IPS-15b (cell line): Measurements from ENCODE around the gene SGPP2.
A peak's percentile ranks its signal among the peaks of the same experiment; 100 is the strongest.

Source experiments
- H3K27me3 ChIP-seq: one replicate; pipeline ENCODE4 v1.6.1; 2013; ENCODE audit warnings: low read length; ENCODE audit not compliant: control insufficient read depth, insufficient read depth
- H3K36me3 ChIP-seq: one replicate; pipeline ENCODE4 v1.6.1; 2013; ENCODE audit warnings: low read length; ENCODE audit not compliant: control insufficient read depth, insufficient read depth
- H3K4me1 ChIP-seq: one replicate; pipeline ENCODE4 v1.6.1; 2013; ENCODE audit warnings: mild to moderate bottlenecking, low read length; ENCODE audit not compliant: control insufficient read depth, insufficient read depth
- H3K4me3 ChIP-seq: one replicate; pipeline ENCODE4 v1.5.1; 2013; ENCODE audit warnings: low read depth, low read length
- H3K9ac ChIP-seq: one replicate; pipeline ENCODE4 v1.6.1; 2013; ENCODE audit warnings: low read depth, mild to moderate bottlenecking, low read length
- H3K9me3 ChIP-seq: one replicate; pipeline ENCODE4 v1.6.1; 2013; ENCODE audit warnings: mild to moderate bottlenecking, low read length; ENCODE audit not compliant: control insufficient read depth, insufficient read depth

Gene SGPP2

GRCh38 chr2:222448748-222449181 lies 24.4 kb downstream of the SGPP2 start:
- no peak overlapping the region for H3K9ac ChIP-seq
- H3K4me1 ChIP-seq = no peaks in the 10 kb centered on the region
- H3K36me3 ChIP-seq = no peaks in the 10 kb centered on the region
- H3K4me3 ChIP-seq = no peak overlapping the region
- H3K27me3 ChIP-seq = peaks cover 15% of the 10 kb centered on the region
- H3K9me3 ChIP-seq = no peaks in the 10 kb centered on the region

GRCh38 chr2:222450021-222450420 lies 25.7 kb downstream of the SGPP2 start:
- Histone ChIP-seq H3K9ac (no peak overlapping the region), H3K4me1 (no peaks in the 10 kb centered on the region), H3K36me3 (no peaks in the 10 kb centered on the region), H3K4me3 (no peak overlapping the region), H3K27me3 (peaks cover 15% of the 10 kb centered on the region), H3K9me3 (no peaks in the 10 kb centered on the region)

GRCh38 chr2:222451224-222451674 lies 26.9 kb downstream of the SGPP2 start:
- no peaks in the 10 kb centered on the region for H3K36me3 ChIP-seq

GRCh38 chr2:222452422-222452950 lies 28.1 kb downstream of the SGPP2 start:
- Histone ChIP-seq H3K36me3 (no peaks in the 10 kb centered on the region), H3K4me1 (no peaks in the 10 kb centered on the region), H3K4me3 (no peak overlapping the region), H3K9ac (no peak overlapping the region), H3K27me3 (peaks cover 11% of the 10 kb centered on the region), H3K9me3 (no peaks in the 10 kb centered on the region)

More at GRCh38 chr2:222451224-222451674, 26.9 kb downstream of the SGPP2 start:
- Histone ChIP-seq H3K9ac (no peak overlapping the region), H3K4me1 (no peaks in the 10 kb centered on the region), H3K4me3 (no peak overlapping the region), H3K27me3 (peaks cover 11% of the 10 kb centered on the region), H3K9me3 (no peaks in the 10 kb centered on the region)

DNA sequence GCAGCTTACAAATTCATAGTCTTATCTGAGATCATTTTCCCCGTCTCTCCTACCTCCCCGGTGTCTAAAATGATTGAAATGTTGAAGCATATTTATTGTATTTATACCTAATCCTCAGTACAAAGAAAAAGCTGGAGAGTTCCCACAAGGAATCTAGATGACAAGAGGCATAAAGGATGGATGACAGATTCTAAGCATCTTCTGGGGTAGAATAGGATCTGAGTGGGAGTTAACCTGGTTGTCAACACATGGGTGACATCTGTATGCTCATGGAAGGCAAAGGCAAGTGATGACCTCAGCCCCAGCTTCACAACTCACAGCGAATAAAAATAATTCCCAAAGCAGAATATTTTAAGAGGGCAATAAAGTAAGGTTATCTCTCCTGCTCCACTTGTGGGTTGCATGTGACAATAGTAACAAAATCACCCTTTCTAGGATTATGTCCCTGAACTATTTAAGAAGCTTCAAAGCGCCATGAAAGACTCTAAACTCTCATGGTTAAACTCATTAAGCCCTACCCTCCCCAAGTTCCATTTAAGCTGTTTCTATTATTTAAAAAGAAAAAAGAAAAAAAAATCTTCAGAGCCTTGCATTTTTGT lies 32.2 kb downstream of the SGPP2 start:
- Histone ChIP-seq H3K4me3 (no peak overlapping the region), H3K9me3 (no peaks in the 10 kb centered on the region), H3K36me3 (no peaks in the 10 kb centered on the region), H3K9ac (no peak overlapping the region), H3K27me3 (no peaks in the 10 kb centered on the region), H3K4me1 (no peaks in the 10 kb centered on the region)

DNA sequence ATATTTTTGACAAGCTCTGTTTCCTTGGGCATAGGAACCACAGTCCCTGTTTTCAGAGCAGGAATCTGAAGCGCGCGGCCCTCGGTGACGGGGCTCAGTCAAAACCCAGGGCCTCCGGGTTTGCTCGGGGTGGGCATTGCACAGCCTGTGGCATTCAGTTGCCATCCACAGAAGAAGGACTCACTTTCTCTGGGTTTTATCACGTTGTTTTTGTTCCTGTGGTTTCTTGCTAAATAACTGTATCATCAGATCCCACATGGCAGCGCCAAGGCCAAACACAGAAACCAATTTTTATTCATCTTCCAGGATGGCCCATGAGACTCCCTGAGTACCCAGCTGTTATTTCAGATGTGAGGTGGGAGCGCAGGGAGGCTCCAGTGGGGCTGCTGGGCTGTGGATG lies 35.6 kb downstream of the SGPP2 start:
- no peaks in the 10 kb centered on the region for H3K36me3 ChIP-seq

GRCh38 chr2:222465746-222466145 lies 41.4 kb downstream of the SGPP2 start:
- Histone ChIP-seq H3K27me3 (peaks cover 3% of the 10 kb centered on the region), H3K4me3 (no peak overlapping the region), H3K4me1 (no peaks in the 10 kb centered on the region), H3K9ac (no peak overlapping the region), H3K9me3 (no peaks in the 10 kb centered on the region), H3K36me3 (no peaks in the 10 kb centered on the region)

More for the DNA sequence above, 35.6 kb downstream of the SGPP2 start:
- Histone ChIP-seq H3K9me3 (no peaks in the 10 kb centered on the region), H3K4me1 (no peaks in the 10 kb centered on the region), H3K4me3 (no peak overlapping the region), H3K9ac (no peak overlapping the region), H3K27me3 (no peaks in the 10 kb centered on the region)

DNA sequence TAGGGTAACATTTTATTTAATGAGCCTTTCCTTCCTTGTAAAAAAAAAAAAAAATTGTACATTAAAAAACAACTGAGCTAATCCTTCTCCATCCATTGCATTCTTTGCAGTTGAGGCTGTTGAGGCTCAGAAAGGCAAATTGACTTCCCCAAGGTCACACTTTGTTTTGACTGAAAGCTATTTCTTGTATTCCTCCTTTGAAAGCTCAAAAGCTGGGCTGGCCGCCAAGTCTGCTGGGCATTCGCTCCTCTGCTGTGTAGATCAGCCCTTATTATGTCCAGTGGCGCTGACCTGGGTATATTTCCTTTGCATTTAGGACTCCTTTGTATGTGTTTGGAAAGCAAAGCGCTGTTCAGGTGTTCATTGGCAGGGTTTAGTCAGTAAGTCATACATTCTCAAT lies 44.0 kb downstream of the SGPP2 start:
- H3K36me3 ChIP-seq = no peaks in the 10 kb centered on the region
- H3K4me3 ChIP-seq = no peak overlapping the region
- H3K4me1 ChIP-seq = peaks cover 2% of the 10 kb centered on the region
- H3K9me3 ChIP-seq = no peaks in the 10 kb centered on the region
- no peak overlapping the region for H3K9ac ChIP-seq
- peaks cover 3% of the 10 kb centered on the region for H3K27me3 ChIP-seq

DNA sequence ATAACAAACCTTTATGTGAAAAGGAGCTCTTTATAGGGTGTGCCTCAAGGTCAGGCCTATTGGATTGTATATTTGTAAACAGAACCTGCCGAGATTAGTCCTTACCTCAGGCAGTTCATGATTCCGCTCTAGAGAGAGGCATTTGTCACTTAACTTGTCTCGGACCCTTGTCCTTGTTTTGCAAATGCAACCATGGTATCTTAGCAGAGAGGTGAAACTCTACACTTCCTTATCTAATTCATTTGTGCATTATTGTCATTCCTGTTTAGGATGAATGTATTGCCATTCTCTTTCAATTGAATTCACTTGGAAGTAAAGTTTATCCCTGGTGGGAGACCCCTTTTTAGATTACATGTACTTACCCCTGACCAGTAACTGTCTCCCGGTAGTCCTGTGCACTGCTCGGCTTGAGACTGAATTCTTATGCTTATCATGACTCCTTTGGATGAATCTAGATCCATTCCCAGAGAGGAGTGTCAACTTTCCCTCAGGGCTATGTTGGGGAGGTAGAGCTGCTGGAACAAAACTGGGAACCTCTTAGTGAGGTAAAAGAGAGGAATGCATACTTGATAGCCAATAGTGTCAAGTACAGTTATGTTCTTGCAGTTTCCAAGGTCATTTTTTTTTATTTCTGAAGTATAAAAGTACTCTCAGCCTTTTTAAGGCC lies 46.6 kb downstream of the SGPP2 start:
- H3K9ac ChIP-seq = no peak overlapping the region
- peaks cover 3% of the 10 kb centered on the region for H3K27me3 ChIP-seq
- peaks cover 2% of the 10 kb centered on the region for H3K4me1 ChIP-seq
- H3K4me3 ChIP-seq = no peak overlapping the region
- no peaks in the 10 kb centered on the region for H3K9me3 ChIP-seq
- no peaks in the 10 kb centered on the region for H3K36me3 ChIP-seq

- H3K4me1 ChIP-seq = peaks cover 3% of the 10 kb centered on the region
- H3K27me3 ChIP-seq = peaks cover 68% of the 10 kb centered on the region
- no peaks in the 10 kb centered on the region for H3K36me3 ChIP-seq
- H3K9me3 ChIP-seq = no peaks in the 10 kb centered on the region
- H3K4me3 ChIP-seq = peak overlapping the region; percentile 41
- no peak overlapping the region for H3K9ac ChIP-seq
Observed at GRCh38 chr2:222477962-222478608, 53.7 kb downstream of the SGPP2 start.

GRCh38 chr2:222479859-222480258 lies 55.5 kb downstream of the SGPP2 start:
- Histone ChIP-seq H3K9me3 (no peaks in the 10 kb centered on the region), H3K4me3 (no peak overlapping the region), H3K36me3 (no peaks in the 10 kb centered on the region), H3K4me1 (peaks cover 3% of the 10 kb centered on the region), H3K9ac (no peak overlapping the region), H3K27me3 (peaks cover 85% of the 10 kb centered on the region)
